MCF 10A (cell line): Measurements from ENCODE around the gene KRTAP5-6. TPM values are rescaled to one million over a fixed set of nuclear protein-coding genes. Genes with fewer than 3 reads are reported as not detected.

ENCODE experiments used
- Bru-seq: library from RNA; stranded (reverse); fragments of 400-500 nt; gene quantifications from one replicate; lab custom pipeline; 2021; lab: Mats Ljungman, UMichigan
- BruChase-seq, 2 experiments: library from RNA; stranded (reverse); fragments of 400-500 nt; gene quantifications; one replicate each; lab custom pipeline; 2021; lab: Mats Ljungman, UMichigan
- BruUV-seq: library from RNA; stranded (reverse); fragments of 400-500 nt; replicated peaks from 2 replicates; lab custom pipeline; 2021; lab: Mats Ljungman, UMichigan
- CTCF ChIA-PET: fragments of 300-600 bp; sonication (Branson Sonifier 250); formaldehyde crosslinking; extraction: SDS; loops from one replicate; lab custom pipeline; 2021; ENCODE audit warnings: antibody characterized with exemption, inconsistent platforms; lab: Yijun Ruan, JAX
- POLR2A ChIA-PET: fragments of 300-600, 350-650 bp; sonication (Branson Sonifier 250); formaldehyde crosslinking; extraction: SDS; loops from one replicate; lab custom pipeline; 2020; ENCODE audit warnings: antibody characterized with exemption, inconsistent platforms; lab: Yijun Ruan, JAX
- DNase-seq: peaks from one replicate; pipeline ENCODE4 v3.0.0-alpha.2; 2018; ENCODE audit not compliant: unreplicated experiment
- H3K27ac Mint-ChIP-seq: one replicate; pipeline ENCODE4 v1.8.0; 2022; ENCODE audit warnings: mild to moderate bottlenecking, low read depth, mixed read lengths; ENCODE audit not compliant: unreplicated experiment
- H3K27me3 Mint-ChIP-seq: one replicate; pipeline ENCODE4 v1.8.0; 2022; ENCODE audit warnings: mixed read lengths; ENCODE audit not compliant: insufficient read depth, unreplicated experiment
- H3K36me3 Mint-ChIP-seq: one replicate; pipeline ENCODE4 v1.8.0; 2022; ENCODE audit warnings: mild to moderate bottlenecking, moderate library complexity, mixed read lengths; ENCODE audit not compliant: insufficient read depth, unreplicated experiment
- H3K4me1 Mint-ChIP-seq: one replicate; pipeline ENCODE4 v1.8.0; 2022; ENCODE audit warnings: mixed read lengths; ENCODE audit not compliant: insufficient read depth, unreplicated experiment
- H3K4me3 Mint-ChIP-seq: one replicate; pipeline ENCODE4 v1.8.0; 2022; ENCODE audit warnings: mild to moderate bottlenecking, moderate library complexity, mixed read lengths; ENCODE audit not compliant: unreplicated experiment
- H3K9me3 Mint-ChIP-seq: one replicate; pipeline ENCODE4 v1.8.0; 2022; ENCODE audit warnings: mixed read lengths; ENCODE audit not compliant: unreplicated experiment
- intact Hi-C: fragments of 100-400 bp; cut with micrococcal nuclease; formaldehyde crosslinking; loops from 2 replicates; pipeline ENCODE4 v1.14.1; 2022
- long read RNA-seq: library from polyadenylated mRNA; stranded (forward); transcript quantifications from one replicate; pipeline ENCODE4 v2.0.0, GENCODE V29; 2022
- total RNA-seq: library from RNA; stranded (reverse); gene quantifications from 2 replicates; pipeline ENCODE4 v1.2.3, GENCODE V29; 2022
- TF ChIP-seq, protein P1 (sequence below): fragments of 200-600 bp; IDR thresholded peaks from one replicate; pipeline ENCODE4 v1.8.0; 2022; ENCODE audit warnings: antibody characterized with exemption, mild to moderate bottlenecking; ENCODE audit not compliant: unreplicated experiment

The KRTAP5-6 gene, protein sequence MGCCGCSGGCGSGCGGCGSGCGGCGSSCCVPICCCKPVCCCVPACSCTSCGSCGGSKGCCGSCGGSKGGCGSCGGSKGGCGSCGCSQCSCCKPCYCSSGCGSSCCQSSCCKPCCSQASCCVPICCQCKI
- total RNA-seq: not detected in 2 replicates
- not detected for Bru-seq, nascent RNA
- not detected for BruChase-seq, experiment 1, labeled RNA remaining after a 6-hour chase
- BruChase-seq, experiment 2, labeled RNA remaining after a 2-hour chase: not detected
- long read RNA-seq: 0 reads

DNA sequence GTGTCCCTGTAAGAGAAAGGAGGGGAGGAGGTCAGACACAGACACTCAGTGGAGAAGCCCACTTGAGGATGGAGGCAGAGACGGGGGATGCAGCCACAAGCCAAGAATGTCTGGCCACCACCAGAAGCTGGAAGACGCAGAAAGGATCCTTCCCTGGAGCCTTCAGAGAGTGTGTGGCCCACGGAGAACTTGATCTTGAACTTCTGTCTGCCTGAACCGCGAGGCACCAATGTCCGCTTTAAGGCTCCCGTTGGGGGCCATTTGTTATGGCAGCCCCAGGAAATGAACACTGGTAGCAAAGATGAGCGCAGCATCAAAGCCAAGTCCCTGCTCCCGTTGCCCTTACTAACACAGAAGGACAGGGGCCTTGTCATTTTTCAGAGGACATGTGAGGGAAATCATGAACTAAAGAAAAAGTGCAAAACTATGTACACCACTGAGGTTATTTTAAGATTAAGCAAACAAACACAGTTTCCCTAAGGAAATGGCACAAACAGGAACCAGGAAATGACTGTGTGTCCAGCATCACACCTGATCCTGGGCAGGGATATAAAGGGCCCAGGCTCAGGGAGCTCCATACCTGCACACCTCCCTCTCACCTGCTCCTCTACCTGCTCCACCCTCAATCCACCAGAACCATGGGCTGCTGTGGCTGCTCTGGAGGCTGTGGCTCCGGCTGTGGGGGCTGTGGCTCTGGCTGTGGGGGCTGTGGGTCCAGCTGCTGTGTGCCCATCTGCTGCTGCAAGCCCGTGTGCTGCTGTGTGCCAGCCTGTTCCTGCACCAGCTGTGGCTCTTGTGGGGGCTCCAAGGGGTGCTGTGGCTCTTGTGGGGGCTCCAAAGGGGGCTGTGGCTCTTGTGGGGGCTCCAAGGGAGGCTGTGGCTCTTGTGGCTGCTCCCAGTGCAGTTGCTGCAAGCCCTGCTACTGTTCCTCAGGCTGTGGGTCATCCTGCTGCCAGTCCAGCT lies at the start of gene KRTAP5-6:
TSS of gene KRTAP5-6 (plus strand) at position 588 of the 963 bp plus-strand sequence. CDS start at position 639, 51 bp downstream.
- POLR2A ChIA-PET: interaction anchor here (1.2 kb wide), 1 partner anchor 137 kb away, joined by 8 read pairs; no protein-coding TSS in a partner anchor
- Mint-ChIP-seq H3K36me3 (peaks cover 6% of the 10 kb centered on the region), H3K27me3 (no peaks in the 10 kb centered on the region), H3K4me1 (peaks cover 11% of the 10 kb centered on the region), H3K27ac (no peak within 1 kb of the TSS), H3K4me3 (no peak within 1 kb of the TSS), H3K9me3 (no peaks in the 10 kb centered on the region)
- TF ChIP-seq, protein P1, sequence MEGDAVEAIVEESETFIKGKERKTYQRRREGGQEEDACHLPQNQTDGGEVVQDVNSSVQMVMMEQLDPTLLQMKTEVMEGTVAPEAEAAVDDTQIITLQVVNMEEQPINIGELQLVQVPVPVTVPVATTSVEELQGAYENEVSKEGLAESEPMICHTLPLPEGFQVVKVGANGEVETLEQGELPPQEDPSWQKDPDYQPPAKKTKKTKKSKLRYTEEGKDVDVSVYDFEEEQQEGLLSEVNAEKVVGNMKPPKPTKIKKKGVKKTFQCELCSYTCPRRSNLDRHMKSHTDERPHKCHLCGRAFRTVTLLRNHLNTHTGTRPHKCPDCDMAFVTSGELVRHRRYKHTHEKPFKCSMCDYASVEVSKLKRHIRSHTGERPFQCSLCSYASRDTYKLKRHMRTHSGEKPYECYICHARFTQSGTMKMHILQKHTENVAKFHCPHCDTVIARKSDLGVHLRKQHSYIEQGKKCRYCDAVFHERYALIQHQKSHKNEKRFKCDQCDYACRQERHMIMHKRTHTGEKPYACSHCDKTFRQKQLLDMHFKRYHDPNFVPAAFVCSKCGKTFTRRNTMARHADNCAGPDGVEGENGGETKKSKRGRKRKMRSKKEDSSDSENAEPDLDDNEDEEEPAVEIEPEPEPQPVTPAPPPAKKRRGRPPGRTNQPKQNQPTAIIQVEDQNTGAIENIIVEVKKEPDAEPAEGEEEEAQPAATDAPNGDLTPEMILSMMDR: no peak
- BruUV-seq: no TSS peak
- intact Hi-C loops: no loop called here
- no peak for DNase-seq
- CTCF ChIA-PET: interaction anchor here (0.6 to 2.9 kb wide), 3 partner anchors 56 to 304 kb away, joined by 4 to 21 read pairs (median 4); no protein-coding TSS in a partner anchor

DNA sequence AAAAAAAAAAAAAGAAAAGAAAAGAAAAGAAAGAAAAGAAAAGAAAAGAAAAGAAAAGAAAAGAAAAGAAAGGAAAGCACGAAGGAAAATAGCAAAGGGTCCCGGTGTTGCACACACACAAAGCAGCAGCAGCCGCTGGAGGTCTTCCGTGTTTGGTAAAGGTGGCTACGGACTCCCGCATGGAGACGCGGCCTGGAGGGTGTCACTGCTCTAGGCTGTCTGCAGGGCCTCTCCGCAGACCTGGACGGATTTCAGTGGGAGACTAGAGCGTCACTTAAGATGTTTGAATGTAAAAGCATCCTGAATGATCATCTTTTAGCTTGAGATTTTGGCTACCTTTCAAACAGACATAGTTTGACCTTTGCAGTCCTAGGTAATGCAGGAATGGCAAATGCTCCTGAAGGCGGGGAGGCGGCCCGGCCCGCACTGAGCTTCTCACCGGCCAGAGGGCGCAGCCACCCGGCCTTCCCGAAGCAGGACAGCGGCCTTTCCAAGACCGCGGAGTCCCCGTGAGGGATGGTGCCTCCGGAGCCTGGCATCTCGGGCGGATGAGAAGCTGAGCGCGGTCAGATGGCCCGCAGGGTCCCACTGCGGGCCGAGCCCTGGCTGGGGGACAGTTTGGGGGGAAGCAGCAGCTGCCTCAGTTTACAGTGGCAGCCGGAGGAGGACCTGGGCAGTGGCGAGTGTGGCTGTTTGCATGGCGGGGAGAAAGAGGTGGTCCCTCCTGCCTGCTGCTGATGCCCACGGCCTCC lies 48.9 kb upstream of the KRTAP5-6 start:
- Mint-ChIP-seq H3K36me3 (peaks cover 6% of the 10 kb centered on the region), H3K27ac (no peak overlapping the region), H3K9me3 (no peaks in the 10 kb centered on the region), H3K4me3 (no peak overlapping the region), H3K4me1 (peaks cover 4% of the 10 kb centered on the region), H3K27me3 (peaks cover 33% of the 10 kb centered on the region)
- BruUV-seq: no TSS peak
- DNase-seq: no peak
- TF ChIP-seq, protein P1: no peak
- intact Hi-C loops: no loop called here
- ChIA-PET POLR2A (no interaction called here), CTCF (interaction anchor here (0.6 to 10.0 kb wide), 4 partner anchors 8 to 518 kb away, joined by 3 to 165 read pairs (median 11); no protein-coding TSS in a partner anchor)

DNA sequence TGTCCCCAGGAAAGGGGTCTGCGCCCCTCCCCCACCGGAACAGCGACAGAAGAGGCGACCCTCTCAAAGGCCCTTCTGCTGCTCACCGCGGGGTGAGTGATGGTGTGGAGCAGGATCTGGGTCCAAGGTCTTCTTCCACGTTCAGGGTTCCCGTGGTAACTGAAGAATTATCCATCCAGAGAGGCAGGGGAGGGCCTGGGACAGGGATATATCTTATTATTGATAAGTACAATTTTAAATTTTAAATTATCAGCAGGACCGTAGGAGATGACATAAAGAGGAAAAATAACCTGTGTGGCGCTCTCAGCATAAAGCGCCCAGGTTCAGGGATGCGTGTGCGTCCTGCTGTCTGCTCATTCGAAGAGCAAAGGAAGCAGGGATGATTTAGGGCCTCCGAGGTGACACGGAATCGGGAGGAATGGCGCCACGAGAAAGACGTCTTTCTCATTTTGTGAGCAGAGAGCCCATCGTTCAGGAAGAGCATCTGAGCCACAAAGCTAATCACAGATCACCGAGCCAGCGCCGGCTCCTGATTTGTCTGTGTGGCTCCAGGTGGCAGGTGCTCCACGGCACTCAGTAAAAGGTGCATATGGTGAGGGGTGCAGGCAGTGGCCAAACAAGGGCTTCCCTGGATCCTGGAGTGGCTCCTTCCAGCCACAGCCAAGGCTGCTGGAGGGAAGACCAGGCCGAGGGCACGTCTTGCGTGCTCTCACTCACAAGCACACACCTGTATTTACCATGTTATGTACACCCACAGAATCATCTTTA lies 48.2 kb upstream of the KRTAP5-6 start:
- TF ChIP-seq, protein P1: no peak
- no TSS peak for BruUV-seq
- Mint-ChIP-seq H3K4me3 (no peak overlapping the region), H3K4me1 (peaks cover 4% of the 10 kb centered on the region), H3K9me3 (no peaks in the 10 kb centered on the region), H3K27me3 (peaks cover 30% of the 10 kb centered on the region), H3K36me3 (peaks cover 6% of the 10 kb centered on the region), H3K27ac (no peak overlapping the region)
- POLR2A ChIA-PET: no interaction called here
- no peak for DNase-seq
- intact Hi-C loops: no loop called here
- CTCF ChIA-PET: interaction anchor here (0.7 to 10.0 kb wide), 4 partner anchors 9 to 504 kb away, joined by 3 to 165 read pairs (median 11); no protein-coding TSS in a partner anchor
